Gastrocnemius medialis (tissue), 4 donors: ENCODE measurements around the gene FKBP6. TPM values are rescaled to one million over a fixed set of nuclear protein-coding genes. Genes with fewer than 3 reads are reported as not detected.
"Not testable (repeated sequence)": the region's sequence is repeated elsewhere in the genome, so short reads cannot be mapped to it uniquely, and the experiment has no call there.

Experiments
- ATAC-seq, 2 donors: fragments of 150-250 bp; one replicate each; pipeline ENCODE4 v1.9.1; 2016
- DNase-seq, 2 donors: peaks; one replicate each; pipeline ENCODE4 v3.0.0-alpha.2; 2019
- H3K27ac ChIP-seq, 4 donors: fragments of 200-600 bp; sonication (generic); 1 replicate in 1 of 4; 2 replicates in 3 of 4; pipeline ENCODE4 v1.5.1; 2016 to 2018; ENCODE audit warnings: mild to moderate bottlenecking in 2 of 4, moderate library complexity in 1 of 4
- H3K27me3 ChIP-seq, 3 donors: fragments of 200-600 bp; sonication (generic) in 2 of 3; 1 replicate in 1 of 3; 2 replicates in 2 of 3; pipeline versions ENCODE4 v1.5.1 to v1.6.0; 2016 to 2019; ENCODE audit warnings: mild to moderate bottlenecking in 1 of 3, moderate library complexity in 1 of 3
- H3K36me3 ChIP-seq, 2 donors: fragments of 200-600 bp; sonication (generic) in 1 of 2; one replicate each; pipeline ENCODE4 v1.5.1; 2017 to 2018
- H3K4me1 ChIP-seq, 2 donors: fragments of 200-600 bp; sonication (generic) in 1 of 2; one replicate each; pipeline ENCODE4 v1.5.1; 2016 to 2017; ENCODE audit warnings: mild to moderate bottlenecking in 2 of 2
- H3K4me3 ChIP-seq, 4 donors: fragments of 200-600 bp; sonication (generic) in 3 of 4; 1 replicate in 1 of 4; 2 replicates in 3 of 4; pipeline ENCODE4 v1.5.1; 2016 to 2019; ENCODE audit warnings: mild to moderate bottlenecking in 2 of 4
- H3K9me3 ChIP-seq, 3 donors: fragments of 200-600 bp; sonication (generic) in 2 of 3; 1 replicate in 1 of 3; 2 replicates in 2 of 3; pipeline ENCODE4 v1.5.1; 2016 to 2019
- CTCF ChIP-seq, 5 experiments: fragments of 450-650 bp in 3 of 5; fragments of 200-600 bp in 2 of 5; sonication (generic) in 2 of 5; IDR thresholded peaks in 4 of 5; conservative IDR thresholded peaks in 1 of 5; 1 replicate in 4 of 5; 2 replicates in 1 of 5; pipeline ENCODE4 v1.5.1; 2016 to 2019; ENCODE audit warnings: antibody characterized with exemption in 5 of 5, mild to moderate bottlenecking in 3 of 5, moderate library complexity in 3 of 5
- POLR2A ChIP-seq, 2 donors: fragments of 450-650 bp; IDR thresholded peaks; one replicate each; pipeline ENCODE4 v1.6.1; 2017; ENCODE audit warnings: antibody characterized with exemption in 2 of 2, mild to moderate bottlenecking in 2 of 2, moderate library complexity in 2 of 2
- in situ Hi-C, 4 donors: fragments of 200-750 bp; cut with MboI; loops; one replicate each; pipeline versions ENCODE4 v1.15.0 to v1.8.0; 2017; ENCODE audit warnings: low sequenced_read_pairs in 4 of 4
- intact Hi-C: fragments of 100-400 bp; cut with DNase I; formaldehyde crosslinking; loops from one replicate; pipeline ENCODE4 v1.15.1; 2023; ENCODE audit warnings: low total_unique reads
- total RNA-seq, 4 donors: library from RNA; depleted of rRNA; stranded (reverse); fragments of >200 nt; gene quantifications; one replicate each; pipeline versions ENCODE4 v1.1.0 to v1.2.3, GENCODE V29; 2016

FKBP6 gene
- total RNA-seq, 4 donors from 2014 or later: not detected

DNA sequence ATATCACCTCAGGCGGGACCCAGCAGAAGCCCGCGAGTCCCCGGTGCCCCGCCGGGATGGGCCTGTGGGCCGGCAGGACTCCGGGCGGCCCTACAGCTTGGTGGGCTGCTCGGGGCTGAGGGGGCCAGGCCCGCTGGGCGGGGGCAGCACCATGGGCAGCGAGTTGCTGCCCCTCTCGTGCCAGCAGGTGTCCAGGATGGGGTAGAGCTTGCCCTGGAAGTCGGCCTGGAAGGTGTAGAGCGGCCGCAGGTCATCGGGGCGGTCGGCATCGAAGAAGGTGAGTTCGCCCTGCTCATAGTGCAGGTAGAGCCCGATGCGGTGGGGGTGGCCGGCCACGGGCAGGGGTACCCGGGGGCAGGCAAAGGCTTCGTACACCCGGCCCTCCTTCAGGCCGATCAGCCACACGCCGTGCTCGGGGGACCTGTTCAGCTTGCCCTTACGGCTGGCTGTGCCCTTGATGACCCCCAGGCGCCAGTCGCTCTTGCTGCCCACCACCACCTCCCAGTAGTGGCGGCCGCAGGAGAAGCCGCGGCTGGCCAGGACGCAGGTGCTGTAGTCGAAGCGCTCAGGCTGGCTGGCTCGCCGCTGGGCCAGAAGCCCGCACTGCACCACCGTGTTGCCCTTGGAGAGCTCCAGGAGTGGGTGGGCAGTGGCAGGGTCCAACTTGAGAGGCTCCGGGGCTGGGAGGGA, 15.0 kb upstream of the FKBP6 start:
- ATAC-seq (no peak), DNase-seq (no peak)
- peaks cover 4 to 10% of the 10 kb centered on the region in 2 donors for H3K4me1 ChIP-seq
- in situ Hi-C loops (no loop called here), intact Hi-C loops (no loop called here)
- H3K27ac ChIP-seq: no peak overlapping the region
- H3K27me3 ChIP-seq: no peaks in the 10 kb centered on the region
- no peaks in the 10 kb centered on the region for H3K36me3 ChIP-seq
- H3K4me3 ChIP-seq: no peak overlapping the region
- TF ChIP-seq POLR2A (IDR thresholded peaks at IDR 0.05) (no peak), CTCF (IDR thresholded peaks at IDR 0.05 in 4 of 5, conservative IDR thresholded peaks at IDR 0.05 in 1 of 5) (no peak)
- H3K9me3 ChIP-seq: no peaks in the 10 kb centered on the region

DNA sequence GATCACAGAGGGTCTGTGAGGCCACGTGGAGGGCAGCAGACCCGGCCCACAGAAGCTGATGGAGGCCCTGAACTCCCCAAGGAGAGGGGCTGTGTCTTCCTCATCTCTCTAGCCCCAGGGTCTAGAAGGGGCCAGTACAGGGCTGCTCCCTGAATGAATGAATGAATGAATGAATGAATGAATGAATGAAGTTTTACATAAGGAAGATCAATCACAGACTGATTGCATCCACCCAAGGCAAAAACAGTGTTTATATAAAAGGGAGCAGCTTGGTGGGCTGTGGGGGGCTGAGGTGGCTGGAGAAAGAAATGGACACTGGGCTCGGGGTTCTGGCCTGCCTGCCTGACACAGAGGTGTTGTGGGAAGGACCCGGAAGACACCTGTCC, 14.4 kb upstream of the FKBP6 start:
- TF ChIP-seq POLR2A (IDR thresholded peaks at IDR 0.05): no peak
- TF ChIP-seq CTCF (IDR thresholded peaks at IDR 0.05 in 4 of 5, conservative IDR thresholded peaks at IDR 0.05 in 1 of 5): no peak
- in situ Hi-C loops (no loop called here), intact Hi-C loops (no loop called here)
- no peak overlapping the region for H3K27ac ChIP-seq
- H3K4me1 ChIP-seq: peaks cover 3 to 6% of the 10 kb centered on the region in 2 donors
- no peaks in the 10 kb centered on the region for H3K9me3 ChIP-seq
- no peak overlapping the region for H3K4me3 ChIP-seq
- DNase-seq: no peak
- no peaks in the 10 kb centered on the region for H3K36me3 ChIP-seq
- no peaks in the 10 kb centered on the region for H3K27me3 ChIP-seq
- no peak for ATAC-seq

GRCh38 chr7:73314271-73314670, 13.7 kb upstream of the FKBP6 start:
- in situ Hi-C loops (no loop called here), intact Hi-C loops (no loop called here)
- DNase-seq (no peak), ATAC-seq (no peak)
- no peak for TF ChIP-seq CTCF (IDR thresholded peaks at IDR 0.05 in 4 of 5, conservative IDR thresholded peaks at IDR 0.05 in 1 of 5)
- no peak for TF ChIP-seq POLR2A (IDR thresholded peaks at IDR 0.05)
- H3K4me1 ChIP-seq: peaks cover under 1 to 4% of the 10 kb centered on the region in 2 donors
- H3K4me3 ChIP-seq: no peak overlapping the region
- no peaks in the 10 kb centered on the region for H3K36me3 ChIP-seq
- H3K27ac ChIP-seq: no peak overlapping the region
- no peaks in the 10 kb centered on the region for H3K27me3 ChIP-seq
- no peaks in the 10 kb centered on the region for H3K9me3 ChIP-seq

GRCh38 chr7:73316521-73316920, 11.4 kb upstream of the FKBP6 start:
- peaks cover 5 to 7% of the 10 kb centered on the region in 2 donors for H3K4me1 ChIP-seq
- no peak overlapping the region for H3K27ac ChIP-seq
- intact Hi-C loops (no loop called here), in situ Hi-C loops (no loop called here)
- TF ChIP-seq CTCF (IDR thresholded peaks at IDR 0.05 in 4 of 5, conservative IDR thresholded peaks at IDR 0.05 in 1 of 5): no peak
- TF ChIP-seq POLR2A (IDR thresholded peaks at IDR 0.05): no peak
- no peaks in the 10 kb centered on the region for H3K27me3 ChIP-seq
- no peaks in the 10 kb centered on the region for H3K36me3 ChIP-seq
- H3K4me3 ChIP-seq: no peak overlapping the region
- ATAC-seq (no peak), DNase-seq (no peak)
- H3K9me3 ChIP-seq: no peaks in the 10 kb centered on the region

- H3K9me3 ChIP-seq, intact Hi-C loops, DNase-seq, H3K36me3 ChIP-seq, H3K4me3 ChIP-seq, H3K4me1 ChIP-seq, in situ Hi-C loops, H3K27me3 ChIP-seq: not testable (repeated sequence)
- peak in 1 of 2 donors; percentile 31 for ATAC-seq
- peak overlapping the region in 1 of 4 donors; percentile 82 for H3K27ac ChIP-seq
Measured at GRCh38 chr7:73318656-73319204, 9.2 kb upstream of the FKBP6 start.

DNA sequence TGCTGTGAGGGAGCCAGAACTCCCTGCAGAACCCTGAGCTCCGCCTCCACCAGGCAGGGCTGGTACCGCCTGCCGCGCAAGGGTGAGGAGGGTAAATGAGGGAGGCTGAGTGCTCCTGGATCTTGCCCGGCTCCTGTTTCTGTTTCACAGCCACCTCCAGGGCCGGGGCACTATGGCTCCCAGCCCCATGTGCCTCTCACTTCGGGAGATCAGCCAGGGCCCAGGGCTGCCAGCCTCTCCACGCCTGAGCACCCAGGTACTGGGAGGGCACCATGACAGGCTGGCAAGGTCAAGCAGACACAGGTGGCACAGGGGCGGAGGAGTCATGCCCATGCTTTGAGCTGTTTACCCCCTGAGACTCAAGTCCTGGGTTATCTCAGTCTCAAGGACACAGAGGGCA, 8.4 kb upstream of the FKBP6 start:
- H3K36me3 ChIP-seq, H3K9me3 ChIP-seq, H3K4me1 ChIP-seq, intact Hi-C loops, in situ Hi-C loops, H3K27me3 ChIP-seq: not testable (repeated sequence)
- peak in 1 of 2 donors; percentile 41 for DNase-seq
- ATAC-seq: peak; percentile 46 to 78
- Histone ChIP-seq H3K27ac (peak overlapping the region; percentile 55 to 82 (median 72)), H3K4me3 (peak overlapping the region in 1 of 4 donors; percentile 13)

DNA sequence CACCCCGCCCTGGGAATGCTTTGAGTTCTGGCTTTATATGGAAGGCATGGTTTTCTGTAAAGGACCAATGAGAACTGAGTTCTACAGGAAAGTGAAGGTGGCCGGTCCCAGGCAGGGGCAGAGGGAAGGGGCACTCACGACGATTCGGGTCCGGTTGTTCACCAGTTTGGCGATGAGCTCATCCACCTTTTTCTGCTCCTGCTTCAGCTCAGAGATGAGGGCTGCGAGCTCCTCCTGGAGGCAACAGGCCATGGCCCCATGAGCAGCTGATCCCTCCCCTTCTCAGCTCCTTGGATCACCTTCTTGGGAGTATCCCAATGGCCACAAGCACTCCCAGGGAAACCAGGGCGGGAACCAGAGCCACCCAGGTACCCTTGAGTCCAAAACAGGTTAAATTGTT, 8.0 kb upstream of the FKBP6 start:
- H3K36me3 ChIP-seq, in situ Hi-C loops, intact Hi-C loops, H3K9me3 ChIP-seq, H3K27me3 ChIP-seq, H3K4me1 ChIP-seq: not testable (repeated sequence)
- peak overlapping the region in 1 of 4 donors; percentile 13 for H3K4me3 ChIP-seq
- peak overlapping the region; percentile 55 to 82 (median 72) for H3K27ac ChIP-seq
- peak; percentile 37 to 65 for ATAC-seq
- DNase-seq: peak in 1 of 2 donors; percentile 52
